ENCODE results near the gene ATP1A2.

Gene ATP1A2

DNA sequence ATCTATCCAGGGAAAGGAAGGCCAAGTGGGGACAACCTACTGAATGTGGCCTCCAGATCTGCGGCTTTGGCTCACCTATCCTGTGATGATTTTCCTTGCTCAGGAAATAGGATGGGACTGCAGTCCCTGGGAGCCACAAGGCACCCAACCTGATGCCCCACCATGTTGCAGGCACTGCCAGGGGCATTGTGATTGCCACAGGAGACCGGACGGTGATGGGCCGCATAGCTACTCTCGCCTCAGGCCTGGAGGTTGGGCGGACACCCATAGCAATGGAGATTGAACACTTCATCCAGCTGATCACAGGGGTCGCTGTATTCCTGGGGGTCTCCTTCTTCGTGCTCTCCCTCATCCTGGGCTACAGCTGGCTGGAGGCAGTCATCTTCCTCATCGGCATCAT lies 11.8 kb downstream of the ATP1A2 start:
- DNase-seq = no peak

DNA sequence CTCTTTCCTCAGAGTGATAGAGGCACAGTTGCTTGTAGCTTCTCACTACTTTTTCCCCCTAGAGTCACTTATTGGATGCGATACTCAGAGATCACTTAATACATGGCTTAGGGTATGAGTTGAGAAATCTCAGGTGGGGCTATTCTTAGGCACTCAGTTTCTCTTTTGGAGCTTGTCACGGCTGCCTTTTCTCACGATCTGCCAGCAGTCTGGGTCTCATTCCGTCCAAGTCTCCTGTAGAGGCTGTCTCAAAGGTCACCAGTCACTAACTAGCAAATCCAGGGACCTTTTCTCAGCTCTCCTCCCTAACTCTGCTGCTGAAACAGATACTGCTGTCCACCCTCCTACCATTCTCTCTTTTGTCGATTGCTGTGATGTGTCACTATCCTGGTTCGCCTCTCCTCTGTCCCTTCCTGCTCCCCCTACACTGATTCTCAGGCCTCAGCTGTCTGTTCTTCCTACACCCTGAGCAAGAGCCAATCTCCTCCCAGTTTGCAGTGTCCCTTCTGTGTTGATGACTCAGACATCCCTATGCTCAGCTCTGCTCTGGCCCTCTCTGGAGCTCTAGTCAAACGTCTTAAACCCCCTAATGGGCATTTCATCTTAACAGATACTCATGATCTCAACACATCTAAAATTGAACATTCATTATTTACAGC lies 12.4 kb downstream of the ATP1A2 start:
- DNase-seq = no peak

DNA sequence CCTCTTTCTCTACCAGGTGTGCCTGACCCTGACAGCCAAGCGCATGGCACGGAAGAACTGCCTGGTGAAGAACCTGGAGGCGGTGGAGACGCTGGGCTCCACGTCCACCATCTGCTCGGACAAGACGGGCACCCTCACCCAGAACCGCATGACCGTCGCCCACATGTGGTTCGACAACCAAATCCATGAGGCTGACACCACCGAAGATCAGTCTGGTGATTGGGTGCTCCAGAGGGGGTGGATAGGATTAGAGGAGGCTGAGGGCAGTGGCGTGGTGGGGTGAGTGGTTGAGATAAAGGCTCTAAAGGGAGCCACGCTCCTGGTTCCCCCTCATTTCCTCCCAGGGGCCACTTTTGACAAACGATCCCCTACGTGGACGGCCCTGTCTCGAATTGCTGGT lies 13.1 kb downstream of the ATP1A2 start:
- no peak for DNase-seq

DNA sequence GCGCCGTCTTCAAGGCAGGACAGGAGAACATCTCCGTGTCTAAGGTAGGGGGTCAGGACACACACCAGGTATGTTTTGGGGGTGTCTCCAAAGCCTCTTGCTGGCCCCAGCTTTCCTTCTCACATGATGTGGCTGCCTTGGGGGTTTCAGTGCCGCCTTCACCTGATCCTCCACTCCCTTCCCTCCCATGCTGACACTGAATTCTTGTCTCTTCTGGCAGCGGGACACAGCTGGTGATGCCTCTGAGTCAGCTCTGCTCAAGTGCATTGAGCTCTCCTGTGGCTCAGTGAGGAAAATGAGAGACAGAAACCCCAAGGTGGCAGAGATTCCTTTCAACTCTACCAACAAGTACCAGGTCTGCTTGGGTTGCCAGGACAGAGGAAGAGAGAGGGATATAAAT lies 13.5 kb downstream of the ATP1A2 start:
- DNase-seq = no peak

DNA sequence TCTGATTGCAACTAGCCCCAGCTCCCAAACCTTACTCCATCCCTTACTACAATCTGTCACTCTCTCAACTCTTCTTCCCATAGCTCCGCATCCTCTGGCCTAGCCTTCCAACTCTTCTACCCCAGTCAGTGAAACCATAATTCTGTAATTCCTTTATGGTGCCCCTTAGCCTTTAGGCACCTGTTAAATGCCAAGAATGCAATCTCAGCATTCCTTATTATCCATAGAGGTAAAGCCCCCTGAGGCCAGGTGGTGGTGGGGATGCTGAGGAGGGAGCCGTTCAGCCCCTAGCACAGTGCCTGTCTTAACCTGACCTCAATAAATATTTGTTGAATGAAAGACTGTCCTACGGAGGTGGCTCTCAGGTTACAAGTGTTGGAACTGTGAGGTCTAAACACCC lies 14.0 kb downstream of the ATP1A2 start:
- no peak for DNase-seq

DNA sequence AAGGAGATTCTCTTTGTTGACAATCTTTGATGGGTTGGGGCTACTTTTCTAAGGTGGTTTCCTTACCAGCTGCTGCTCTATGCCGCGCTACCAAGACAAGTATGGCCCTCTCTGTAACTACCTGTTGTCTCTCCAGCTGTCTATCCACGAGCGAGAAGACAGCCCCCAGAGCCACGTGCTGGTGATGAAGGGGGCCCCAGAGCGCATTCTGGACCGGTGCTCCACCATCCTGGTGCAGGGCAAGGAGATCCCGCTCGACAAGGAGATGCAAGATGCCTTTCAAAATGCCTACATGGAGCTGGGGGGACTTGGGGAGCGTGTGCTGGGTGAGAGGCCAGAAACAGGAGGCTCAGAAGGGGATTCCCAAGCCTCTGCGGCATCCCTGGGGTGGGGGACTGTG lies 14.4 kb downstream of the ATP1A2 start:
- DNase-seq = no peak

DNA sequence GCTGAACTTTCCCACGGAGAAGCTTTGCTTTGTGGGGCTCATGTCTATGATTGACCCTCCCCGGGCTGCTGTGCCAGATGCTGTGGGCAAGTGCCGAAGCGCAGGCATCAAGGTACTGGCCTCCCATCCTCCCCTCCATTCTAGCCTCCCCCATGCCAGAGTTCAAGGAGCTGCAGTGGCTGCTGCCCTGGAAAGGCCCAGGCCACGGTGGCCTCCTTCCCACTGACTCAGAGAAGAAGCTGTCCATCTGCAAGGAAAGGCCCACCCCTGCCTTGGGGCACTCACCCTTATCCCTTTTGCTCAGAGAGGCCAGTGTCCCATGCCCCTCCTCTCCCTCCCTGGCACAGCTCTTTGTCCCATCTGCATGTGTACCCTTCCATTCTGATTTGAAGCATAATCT lies 14.9 kb downstream of the ATP1A2 start:
- DNase-seq = no peak

DNA sequence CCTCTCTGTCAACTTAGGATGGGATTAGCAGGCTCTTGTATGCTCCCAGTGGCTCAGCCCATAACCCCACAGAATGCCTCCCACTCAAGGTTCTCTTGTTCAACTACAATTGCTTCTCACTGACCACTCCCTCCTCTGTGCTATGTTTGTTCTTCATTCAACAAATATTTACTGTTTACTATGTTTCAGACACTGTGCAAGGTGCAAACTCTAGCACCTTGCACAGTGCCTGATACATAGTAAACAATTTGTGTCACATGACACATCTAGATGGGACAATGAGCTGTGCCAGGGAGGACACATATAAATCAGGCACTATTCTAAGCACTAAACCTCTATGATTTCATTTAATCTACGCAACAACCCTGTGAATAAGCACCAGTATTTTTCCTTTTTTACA lies 15.4 kb downstream of the ATP1A2 start:
- no peak for DNase-seq

DNA sequence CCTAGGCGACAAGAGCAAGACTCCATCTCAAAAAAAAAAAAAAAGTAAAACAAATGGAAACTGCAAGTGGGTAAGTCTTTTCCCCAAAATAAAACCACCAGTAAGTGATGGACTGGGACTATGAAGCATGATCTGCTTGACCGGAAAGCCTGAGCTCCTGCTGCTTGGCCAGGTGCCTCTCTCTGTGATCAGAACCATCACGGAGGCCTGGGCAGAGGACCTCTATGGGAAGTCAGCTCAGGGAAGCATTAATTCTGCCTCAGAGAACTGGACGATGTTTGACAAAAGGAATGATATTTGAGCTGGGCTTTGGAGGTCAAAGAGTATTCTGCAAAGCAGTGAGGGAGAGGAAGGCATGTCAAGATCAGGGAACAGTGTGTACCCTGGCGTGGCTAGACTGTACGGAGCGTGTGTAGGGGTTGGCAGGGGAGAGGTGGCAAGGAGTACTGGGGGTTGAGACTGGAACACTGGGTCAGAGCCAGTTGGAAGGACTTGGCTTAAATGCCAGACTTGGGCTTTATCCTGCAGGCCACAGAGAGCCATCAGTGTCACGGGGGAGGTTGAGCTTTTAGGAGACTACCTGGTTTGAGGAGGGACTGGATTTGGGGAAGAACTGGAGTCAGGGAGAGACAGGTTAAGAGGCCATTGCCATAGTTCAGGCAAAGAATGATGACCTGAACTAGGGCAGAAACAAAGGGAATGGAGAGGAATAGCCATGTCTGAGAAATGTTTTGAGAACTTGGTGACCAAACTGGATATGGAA lies 16.4 kb downstream of the ATP1A2 start:
- DNase-seq = no peak

DNA sequence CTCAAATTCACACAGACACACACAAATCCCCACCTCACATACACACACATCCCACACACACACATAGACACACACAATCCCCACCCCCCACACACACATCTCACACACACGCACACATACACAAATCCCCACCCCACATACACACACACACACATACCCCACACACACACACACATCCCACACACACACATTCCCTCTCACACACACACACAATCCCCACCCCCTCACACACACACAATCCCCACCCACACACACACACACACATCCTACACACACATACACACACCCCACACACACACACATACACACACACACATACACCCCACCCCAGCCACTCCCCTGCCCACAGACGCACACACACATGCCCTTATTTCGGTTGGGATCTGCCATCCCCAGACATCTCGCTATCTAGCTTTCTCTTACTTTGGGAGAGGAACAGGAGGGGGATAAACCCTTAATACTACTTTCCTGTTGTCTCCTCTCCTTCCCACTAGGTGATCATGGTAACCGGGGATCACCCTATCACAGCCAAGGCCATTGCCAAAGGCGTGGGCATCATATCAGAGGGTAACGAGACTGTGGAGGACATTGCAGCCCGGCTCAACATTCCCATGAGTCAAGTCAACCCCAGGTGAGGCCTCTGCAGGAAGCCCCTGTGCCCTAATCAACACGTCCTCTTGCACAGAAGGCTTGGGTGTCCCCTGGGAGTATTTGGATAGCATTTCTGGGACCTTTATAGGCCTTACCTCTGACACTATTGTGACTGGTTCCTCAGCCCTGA lies 18.6 kb downstream of the ATP1A2 start:
- no peak for DNase-seq

DNA sequence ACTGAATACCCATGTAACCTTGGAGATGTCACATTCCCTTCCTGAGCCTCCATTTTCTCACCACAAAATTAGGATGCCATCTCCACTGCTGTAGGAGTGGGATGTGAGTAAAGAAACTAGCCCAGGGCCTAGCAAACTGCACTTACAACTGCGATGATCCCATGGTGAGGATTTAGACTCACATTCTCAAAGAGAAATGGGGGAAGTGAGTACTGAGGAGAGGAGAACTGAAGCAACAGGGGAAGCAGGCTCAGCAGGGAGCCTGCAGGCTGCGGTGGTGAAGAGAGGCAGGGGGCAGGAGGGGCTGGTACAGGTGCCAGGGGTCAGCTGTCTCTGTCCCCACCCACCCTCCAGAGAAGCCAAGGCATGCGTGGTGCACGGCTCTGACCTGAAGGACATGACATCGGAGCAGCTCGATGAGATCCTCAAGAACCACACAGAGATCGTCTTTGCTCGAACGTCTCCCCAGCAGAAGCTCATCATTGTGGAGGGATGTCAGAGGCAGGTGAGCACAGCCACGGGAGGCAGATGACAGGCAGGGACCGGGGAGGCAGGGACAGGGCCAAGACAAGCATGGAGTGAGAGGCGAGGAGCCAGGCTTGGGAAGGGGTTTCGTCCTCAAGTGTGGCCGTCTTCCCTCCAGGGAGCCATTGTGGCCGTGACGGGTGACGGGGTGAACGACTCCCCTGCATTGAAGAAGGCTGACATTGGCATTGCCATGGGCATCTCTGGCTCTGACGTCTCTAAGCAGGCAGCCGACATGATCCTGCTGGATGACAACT lies 19.4 kb downstream of the ATP1A2 start:
- no peak for DNase-seq

DNA sequence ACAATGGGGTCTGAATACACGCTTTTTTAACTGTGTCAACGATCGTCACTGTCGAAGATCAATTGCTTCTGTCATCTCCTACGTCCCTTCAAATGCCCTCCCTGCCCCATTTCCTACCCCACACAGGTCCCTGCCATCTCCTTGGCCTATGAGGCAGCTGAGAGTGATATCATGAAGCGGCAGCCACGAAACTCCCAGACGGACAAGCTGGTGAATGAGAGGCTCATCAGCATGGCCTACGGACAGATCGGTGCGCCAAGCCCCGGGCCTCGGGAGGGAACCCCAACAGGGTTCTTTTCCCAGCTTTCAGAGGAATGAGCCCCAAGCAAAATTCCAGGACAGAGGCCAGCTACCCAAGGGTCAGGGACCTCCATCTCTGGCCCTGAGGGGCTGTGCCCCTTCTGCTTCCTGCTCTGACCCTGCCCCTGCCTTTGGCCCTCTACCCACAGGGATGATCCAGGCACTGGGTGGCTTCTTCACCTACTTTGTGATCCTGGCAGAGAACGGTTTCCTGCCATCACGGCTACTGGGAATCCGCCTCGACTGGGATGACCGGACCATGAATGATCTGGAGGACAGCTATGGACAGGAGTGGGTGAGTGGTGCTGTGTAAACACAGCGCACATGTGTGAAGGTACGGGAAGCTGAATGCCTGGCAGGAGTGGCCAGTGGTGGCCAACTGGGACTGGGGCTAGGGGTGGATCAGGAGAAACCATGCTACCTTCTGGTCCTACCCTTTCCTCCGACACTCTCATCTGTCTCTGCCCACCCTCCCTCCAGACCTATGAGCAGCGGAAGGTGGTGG lies 20.8 kb downstream of the ATP1A2 start:
- no peak for DNase-seq

DNA sequence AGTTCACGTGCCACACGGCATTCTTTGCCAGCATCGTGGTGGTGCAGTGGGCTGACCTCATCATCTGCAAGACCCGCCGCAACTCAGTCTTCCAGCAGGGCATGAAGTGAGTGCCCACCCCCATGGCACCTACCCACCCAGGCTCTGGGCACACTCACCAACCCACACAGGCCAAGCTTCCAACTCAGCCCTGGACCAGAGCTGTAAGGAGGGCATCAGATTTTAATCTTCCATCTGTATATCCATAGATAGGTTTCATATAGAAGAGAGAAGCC lies 21.3 kb downstream of the ATP1A2 start:
- no peak for DNase-seq

DNA sequence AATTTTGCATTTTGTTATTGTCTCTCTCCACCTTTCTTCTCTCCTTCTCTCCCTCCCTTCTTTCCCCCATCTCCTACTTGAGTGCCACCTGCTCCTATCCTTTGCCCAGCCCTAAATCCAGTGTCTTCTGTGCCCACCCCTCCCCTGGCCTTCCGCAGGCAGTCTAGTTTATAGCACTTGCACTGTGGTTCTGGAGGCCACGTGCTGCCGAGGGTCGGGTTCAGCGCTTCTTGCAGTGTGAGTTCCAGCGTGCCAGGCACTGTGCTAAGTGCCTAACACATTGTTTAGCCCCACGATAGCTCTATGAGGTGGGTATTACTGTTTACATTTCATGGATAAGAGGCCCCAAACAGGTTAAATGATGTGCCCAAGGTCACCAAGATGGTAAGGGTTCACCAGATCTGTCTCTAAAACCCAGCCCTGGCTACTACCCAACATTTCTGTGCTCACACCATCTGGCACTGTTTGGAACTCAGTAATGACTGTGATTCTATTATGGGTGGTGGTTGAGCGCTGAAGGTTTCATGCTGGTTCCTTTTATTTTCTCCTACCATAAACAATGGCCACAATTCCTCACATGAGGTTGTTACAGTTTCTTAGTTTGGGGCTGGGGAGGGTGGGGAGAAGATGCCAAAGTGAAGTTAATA lies 21.8 kb downstream of the ATP1A2 start:
- DNase-seq = no peak

DNA sequence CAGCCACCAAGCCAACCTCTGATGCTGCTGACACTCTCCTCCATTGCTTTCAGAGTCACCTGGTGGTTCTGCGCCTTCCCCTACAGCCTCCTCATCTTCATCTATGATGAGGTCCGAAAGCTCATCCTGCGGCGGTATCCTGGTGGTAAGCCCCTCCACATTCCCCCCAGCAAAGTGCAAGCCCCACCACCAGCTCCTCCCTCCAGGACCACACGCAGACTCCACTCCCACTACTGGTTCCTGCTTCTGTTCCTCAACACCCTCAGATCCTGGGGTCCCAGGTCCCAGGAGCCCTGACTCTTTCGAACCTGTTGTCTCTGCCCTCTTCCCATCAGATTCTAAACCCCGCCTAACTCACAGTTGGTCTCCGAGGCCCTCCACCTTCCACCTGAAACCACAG lies 24.3 kb downstream of the ATP1A2 start:
- DNase-seq = no peak

DNA sequence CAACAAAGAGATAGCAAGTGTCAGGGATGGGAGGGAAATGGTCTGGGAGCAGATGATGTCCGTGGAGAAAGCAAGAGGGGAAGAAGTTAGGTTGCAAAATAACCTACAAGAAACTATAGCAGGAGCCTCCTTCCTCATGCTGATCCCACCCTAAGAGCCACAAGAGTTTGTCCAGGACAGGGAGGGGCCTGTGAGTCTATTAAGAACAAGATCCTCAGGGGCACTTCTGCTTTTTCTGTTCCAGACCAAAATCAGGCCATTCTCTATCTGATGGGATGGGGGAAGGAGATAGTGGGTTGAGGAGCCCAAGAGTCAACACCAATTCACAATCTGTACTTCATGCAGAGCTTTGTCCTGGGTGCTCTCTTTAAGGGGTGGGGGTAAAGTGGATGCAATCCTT lies 28.1 kb downstream of the ATP1A2 start:
- no peak for DNase-seq

DNA sequence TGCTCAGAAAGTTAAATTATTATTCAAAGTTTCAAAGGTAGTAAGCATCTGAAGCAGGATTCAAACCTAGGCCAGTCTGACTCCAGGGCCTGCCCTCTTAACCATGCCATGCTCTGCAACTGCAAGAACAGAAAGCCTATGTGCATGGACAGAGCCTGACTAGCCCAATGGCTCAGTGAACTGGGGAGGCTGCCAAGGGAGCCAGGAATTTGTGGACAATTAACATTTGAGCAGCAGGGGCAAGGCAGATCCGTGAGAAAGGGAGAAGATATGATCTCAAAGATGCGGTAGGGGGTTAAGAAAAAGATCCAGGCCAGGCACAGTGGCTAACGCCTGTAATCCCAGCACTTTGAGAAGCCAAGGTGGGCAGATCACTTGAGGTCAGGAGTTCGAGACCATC lies 29.4 kb downstream of the ATP1A2 start:
- DNase-seq = no peak

DNA sequence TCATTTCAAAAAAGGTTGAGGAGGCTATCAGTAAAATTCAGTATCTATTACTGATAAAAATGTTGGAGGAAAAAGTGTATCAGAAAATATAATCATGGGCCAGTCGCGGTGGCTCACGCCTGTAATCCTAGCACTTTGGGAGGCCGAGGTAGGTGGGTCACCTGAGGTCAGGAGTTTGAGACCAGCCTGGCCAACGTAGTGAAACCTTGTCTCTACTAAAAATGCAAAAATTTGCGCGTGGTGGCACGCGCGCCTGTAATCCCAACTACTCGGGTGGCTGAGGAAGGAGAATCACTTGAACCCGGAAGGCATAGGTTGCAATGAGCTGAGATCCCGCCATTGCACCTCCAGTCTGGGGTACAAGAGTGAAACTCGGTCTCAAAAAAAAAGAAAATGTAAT lies 30.5 kb downstream of the ATP1A2 start:
- DNase-seq = no peak

DNA sequence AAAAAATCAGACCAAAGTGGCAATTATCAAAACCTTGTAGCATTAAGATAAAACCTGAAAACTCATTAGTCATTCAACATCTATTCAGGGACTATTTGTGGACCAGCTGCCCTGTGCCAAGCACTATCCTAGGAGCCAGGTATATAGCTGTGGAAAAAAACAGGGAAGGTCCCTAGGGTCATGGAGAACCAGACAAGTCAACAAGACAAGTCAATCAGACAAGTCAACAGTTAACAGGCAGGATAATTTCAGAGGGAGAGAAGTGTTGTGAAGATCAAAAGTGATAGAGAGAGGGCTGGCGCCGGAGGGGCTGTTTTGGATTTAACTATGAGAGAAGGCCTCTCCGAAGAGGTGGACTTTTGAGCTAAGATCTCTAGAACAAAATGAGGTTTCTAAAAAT lies 32.6 kb downstream of the ATP1A2 start:
- DNase-seq = no peak

DNA sequence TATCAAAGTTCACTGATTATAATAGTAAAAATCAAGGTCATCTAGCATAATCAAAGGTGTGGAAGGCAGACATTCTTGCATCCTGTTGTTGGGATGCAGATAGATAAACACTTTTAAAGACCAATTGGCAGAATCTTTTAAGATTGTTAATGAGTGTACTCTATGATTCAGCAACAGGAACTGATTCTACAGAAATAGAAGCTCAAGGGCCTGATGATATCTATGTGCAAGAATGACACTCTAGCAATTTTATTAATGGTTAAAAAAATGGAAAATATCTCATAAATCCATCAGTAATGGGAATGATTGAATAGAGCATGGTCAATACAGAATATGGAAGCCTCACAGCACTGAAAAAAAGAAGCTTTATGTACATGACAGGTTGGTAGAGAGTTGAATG lies 33.7 kb downstream of the ATP1A2 start:
- DNase-seq = no peak

DNA sequence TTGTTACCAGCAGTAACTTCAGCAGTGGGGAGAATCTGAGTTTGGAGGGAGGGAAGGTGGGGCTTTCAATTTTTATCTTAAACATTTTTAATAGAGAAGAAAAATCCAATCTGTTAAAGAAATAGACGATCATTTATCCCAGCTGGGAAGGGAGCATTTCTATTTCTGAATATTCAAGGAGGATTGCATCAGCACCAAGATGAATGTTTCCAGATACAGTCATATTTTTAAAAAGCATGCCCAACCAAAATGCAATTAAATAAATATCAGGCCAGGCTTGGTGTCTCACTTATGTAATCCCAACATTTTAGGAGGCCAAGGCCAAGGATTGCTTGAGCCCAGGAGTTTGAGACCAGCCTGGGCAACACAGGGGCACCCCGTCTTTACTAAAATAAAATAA lies 34.2 kb downstream of the ATP1A2 start:
- DNase-seq = no peak

DNA sequence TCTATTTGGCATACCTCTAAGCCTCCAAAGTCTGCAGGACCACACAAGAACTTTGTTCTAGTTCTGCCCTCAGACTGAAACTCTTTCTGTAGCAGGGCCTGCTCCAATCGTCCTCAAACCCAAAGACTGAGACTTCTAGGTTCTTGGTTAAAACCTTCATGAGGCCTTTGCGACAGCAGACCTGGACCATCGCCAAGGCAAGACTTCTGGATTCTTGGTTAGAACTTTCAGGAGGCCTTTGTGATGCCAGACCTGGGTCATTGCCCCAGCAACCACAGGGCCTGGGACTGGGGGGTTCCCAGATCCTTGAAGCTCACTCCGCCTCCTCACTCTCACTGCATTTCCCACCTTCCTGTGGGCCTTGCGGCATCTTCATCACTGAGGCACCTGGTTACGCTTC lies 35.7 kb downstream of the ATP1A2 start, which contains the start of gene ATP1A4:
Gene ATP1A4 (plus strand): TSS at position 301 of the 400 bp plus-strand sequence. CDS start 438 bp downstream, outside the sequence.
- no peak for DNase-seq

Data from T1000 (cell line).